Stimulated activated CD4-positive, alpha-beta T cell treated with anti-CD3 and anti-CD28 coated beads, Interleukin-4, amount 100 ng/mL, for 48 hours (primary cell): ENCODE measurements around the gene ZSWIM4.
A peak's percentile ranks its signal among the peaks of the same experiment; 100 is the strongest.

Experiments
- DNase-seq, 2 donors: peaks; one replicate each; pipeline ENCODE4 v3.0.0-alpha.2; 2020; ENCODE audit warnings: low read depth in 2 of 2

The ZSWIM4 gene

DNA sequence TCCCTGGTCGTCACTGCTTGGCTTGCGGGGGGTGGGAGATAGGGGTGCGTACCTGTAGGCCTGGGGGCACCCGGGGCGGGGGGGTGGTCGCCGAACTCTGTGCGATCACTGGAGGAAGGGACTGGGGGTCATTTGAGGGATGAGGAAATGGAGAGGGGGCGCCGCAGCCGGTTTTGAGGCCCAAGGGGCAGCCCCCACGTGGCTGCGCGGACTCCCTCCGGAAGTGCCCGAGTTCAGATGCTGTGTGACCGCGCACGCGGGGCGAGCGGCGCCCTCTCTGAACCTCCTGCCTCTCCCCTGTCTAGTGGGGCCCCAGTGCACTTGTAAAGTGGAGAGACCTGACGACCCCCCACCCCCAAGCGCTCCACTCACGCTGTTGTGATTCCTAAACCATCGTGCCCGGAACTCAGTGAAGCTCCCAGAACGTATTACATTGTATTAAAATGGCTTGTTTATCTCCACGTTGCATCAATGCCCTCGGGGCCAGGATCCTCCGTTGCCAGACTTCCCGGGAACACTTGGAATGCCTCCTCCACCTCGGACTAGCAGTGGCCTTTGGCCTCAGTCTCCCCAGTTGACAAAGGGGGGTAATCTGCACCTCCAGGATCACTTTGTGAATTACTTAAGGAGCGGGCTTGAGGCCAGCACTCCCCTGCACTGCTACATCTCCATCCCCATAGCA is 78.7 kb downstream of the ZSWIM4 start:
- no peak for DNase-seq

DNA sequence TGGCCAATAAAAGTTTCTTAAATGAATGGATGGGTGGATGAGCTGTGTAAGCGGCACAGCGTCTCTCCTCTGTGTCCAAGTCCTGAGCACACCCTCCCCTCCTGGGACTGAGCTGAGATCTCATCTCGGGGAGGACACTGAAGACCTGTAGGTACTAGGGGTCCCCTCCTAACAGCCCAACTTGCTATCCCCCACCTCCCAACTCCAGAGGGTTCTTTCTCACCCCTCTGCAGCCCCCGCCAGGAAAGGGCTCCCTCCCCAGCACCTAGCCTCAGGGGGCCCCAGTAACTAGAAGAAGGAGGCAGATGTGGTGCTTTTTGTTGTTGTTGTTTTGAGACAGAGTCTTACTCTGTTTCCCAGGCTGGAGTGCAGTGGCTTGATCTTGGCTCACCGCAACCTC is 80.6 kb downstream of the ZSWIM4 start:
- no peak for DNase-seq

- no peak for DNase-seq
These were observed 81.6 kb downstream of the ZSWIM4 start, which contains the start of gene NANOS3 for GRCh38 chr19:13876834-13877233. NANOS3 (plus strand) TSS chr19:13877134; CDS start chr19:13877249, 115 bp downstream.

GRCh38 chr19:13877303-13877702 is 82.1 kb downstream of the ZSWIM4 start:
- no peak for DNase-seq

- DNase-seq = peak; percentile 98
These were observed 85.1 kb downstream of the ZSWIM4 start for GRCh38 chr19:13880059-13881043.

- DNase-seq = no peak
These were observed 86.0 kb downstream of the ZSWIM4 start for GRCh38 chr19:13881251-13881691.
